ENCODE measurements around the gene TRDMT1. TPM values are rescaled to one million over a fixed set of nuclear protein-coding genes. Genes with fewer than 3 reads are reported as not detected.

TRDMT1 gene
- polyA plus RNA-seq, 3 donors, result 8.3 to 10.2 (median 9.4) TPM

- no peak for DNase-seq (ENCODE audit: low read depth in 3 of 3, low spot score in 2 of 3)
These were observed 23.5 kb downstream of the TRDMT1 start for GRCh38 chr10:17178006-17178405.

DNA sequence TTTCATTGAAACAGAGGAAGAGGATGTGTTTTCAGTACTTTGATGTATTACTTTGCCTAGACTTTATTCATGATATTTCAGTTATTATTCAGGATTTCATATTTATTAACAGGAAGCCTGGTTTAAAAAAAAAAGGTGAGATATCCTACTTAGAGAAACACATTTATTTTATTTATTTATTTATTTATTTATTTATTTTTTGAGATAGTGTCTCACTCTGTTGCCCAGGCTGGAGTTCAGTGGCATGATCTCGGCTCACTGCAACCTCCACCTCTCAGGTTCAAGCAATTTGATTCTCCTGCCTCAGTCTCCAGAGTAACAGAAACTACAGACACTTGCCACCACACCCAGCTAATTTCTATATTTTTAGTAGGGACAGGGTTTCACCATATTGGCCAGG, 24.5 kb downstream of the TRDMT1 start:
- DNase-seq (ENCODE audit: low read depth in 3 of 3, low spot score in 2 of 3), result no peak

DNA sequence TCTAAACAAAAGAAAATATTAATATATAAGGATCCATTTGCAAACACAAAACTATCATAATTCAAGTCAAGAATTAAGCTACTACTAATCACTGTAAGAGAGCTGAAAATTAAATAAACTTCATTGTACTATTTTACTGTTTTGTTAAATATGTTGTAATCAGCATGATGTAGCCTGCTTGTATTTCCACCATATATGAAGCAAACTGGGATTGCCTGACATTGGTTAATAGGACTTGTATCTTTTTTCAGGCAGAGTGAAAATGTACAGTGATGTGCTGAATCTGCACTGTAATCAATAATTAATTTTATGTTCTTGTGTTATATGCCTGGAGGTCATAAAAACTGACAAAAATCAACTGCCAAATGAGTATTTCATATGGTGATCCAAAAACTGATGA, 25.4 kb downstream of the TRDMT1 start:
- DNase-seq (ENCODE audit: low read depth in 3 of 3, low spot score in 2 of 3), result no peak

DNA sequence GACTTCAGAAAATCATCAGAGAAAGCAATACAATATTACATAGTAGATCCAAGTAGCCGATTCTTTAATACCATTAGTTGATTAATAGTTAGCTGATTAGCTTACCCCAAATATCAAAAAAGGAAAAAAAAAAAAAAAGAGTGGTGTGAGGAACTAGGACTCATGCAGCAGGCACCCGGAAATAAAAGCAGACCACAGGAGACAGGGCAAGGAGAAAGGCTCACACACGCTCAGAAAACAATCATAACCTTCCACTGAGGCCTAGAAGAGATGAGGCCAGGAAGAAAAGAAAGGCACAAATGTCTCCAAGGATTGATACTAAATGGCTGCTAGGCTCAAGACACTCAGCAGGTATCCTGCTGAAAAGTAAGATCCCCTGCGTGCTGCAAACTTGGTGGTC, 25.9 kb downstream of the TRDMT1 start:
- DNase-seq (ENCODE audit: low read depth in 3 of 3, low spot score in 2 of 3), result no peak

DNA sequence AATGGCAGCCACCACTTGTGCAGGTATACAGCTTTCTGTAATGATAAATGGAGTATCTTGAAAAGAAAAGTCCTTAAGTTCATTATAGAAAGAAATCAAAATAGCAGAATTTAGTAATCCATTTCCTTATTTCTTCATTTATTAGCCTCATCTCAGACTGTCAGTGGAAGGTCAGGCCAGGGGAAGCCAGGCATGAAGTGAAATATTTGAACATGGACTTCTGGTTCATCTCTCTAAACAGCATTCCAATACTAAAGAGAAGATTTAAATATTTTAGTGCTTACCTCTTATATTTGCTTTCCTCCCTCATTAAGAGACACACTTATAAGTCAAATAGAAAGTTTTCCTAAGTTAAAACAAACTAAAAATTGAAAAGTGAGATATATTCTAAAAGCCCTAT, 26.8 kb downstream of the TRDMT1 start:
- DNase-seq (ENCODE audit: low read depth in 3 of 3, low spot score in 2 of 3), result no peak

- no peak for DNase-seq (ENCODE audit: low read depth in 3 of 3, low spot score in 2 of 3)
These were observed 30.3 kb downstream of the TRDMT1 start for GRCh38 chr10:17171141-17171641.

DNA sequence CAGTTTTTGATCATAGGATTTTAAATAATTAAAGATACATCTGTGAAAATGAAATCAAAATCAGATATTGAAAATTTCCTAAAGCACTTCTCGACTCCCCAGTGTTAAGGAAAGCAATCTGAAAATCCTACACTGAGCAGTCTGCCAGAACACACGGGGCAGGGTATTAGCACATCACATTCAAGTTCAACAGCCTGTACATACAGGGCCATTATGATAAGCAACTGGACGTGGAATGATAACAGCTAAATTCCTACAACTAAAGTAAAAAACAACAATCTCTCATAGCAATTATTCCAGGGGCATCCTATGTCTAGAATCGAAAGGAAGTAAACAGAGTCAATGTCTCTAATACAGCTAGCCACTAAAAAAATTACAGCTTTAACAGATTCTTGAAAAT, 31.7 kb downstream of the TRDMT1 start:
- DNase-seq (ENCODE audit: low read depth in 3 of 3, low spot score in 2 of 3), result no peak

DNA sequence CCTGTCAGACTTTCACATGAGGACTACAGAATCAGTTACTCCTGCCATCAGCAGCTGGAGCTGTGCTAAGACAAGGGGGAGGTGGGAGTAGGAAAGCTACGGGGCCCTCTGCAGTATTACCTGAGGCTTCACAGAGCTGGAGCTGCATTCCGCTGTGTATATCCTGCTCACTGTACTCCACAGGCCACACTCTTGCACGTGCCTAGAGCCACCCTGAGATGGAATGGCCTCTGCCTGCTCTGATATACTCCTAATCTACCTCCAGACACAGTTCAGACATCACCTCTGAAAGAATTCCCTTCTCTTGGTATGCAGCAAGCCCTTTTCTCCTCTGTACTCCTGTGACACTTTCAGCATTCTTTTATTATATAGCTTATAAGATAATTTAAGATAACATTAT, 34.8 kb downstream of the TRDMT1 start:
- no peak for DNase-seq (ENCODE audit: low read depth in 3 of 3, low spot score in 2 of 3)

GRCh38 chr10:17162828-17163227, 38.6 kb downstream of the TRDMT1 start:
- DNase-seq (ENCODE audit: low read depth in 3 of 3, low spot score in 2 of 3), result no peak

- no peak for DNase-seq (ENCODE audit: low read depth in 3 of 3, low spot score in 2 of 3)
These were observed 39.7 kb downstream of the TRDMT1 start for GRCh38 chr10:17161775-17162174.

DNA sequence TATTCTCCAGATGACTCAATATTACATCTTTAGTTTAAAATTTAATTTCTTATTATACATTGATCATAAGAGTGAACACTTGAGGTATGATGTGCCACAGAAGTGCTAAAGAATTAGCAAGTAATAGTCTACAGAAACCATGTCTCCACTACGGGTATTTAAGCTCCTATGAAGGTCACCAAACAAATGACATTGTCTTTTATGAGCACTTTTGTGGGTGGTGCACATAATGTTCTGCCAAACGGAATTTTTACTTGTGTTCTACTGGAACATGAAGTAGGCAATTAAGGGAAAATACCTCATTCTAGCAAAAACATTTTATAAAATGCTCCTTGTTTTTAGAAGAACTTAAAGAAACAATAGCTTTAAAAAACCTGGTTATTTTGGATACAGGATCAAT, 44.4 kb downstream of the TRDMT1 start:
- DNase-seq (ENCODE audit: low read depth in 3 of 3, low spot score in 2 of 3), result no peak

DNA sequence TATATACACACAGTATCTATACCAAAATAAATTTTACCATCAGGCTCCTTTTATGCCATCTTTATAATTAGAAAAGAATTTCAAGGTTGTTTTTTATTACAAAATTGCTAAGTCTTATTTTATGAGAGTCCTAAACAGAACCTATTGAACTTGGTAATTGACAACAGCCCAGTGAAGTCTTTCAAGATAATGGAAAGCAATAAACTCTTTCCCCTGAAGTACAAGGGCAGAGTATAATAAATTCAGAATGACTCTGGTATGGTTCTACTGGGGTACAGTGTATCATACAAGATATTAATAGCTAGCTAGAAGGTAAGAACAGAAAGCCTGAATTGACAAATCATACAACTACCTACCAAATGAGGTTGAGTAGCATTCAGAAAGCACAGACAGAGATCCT, 45.6 kb downstream of the TRDMT1 start:
- no peak for DNase-seq (ENCODE audit: low read depth in 3 of 3, low spot score in 2 of 3)

DNA sequence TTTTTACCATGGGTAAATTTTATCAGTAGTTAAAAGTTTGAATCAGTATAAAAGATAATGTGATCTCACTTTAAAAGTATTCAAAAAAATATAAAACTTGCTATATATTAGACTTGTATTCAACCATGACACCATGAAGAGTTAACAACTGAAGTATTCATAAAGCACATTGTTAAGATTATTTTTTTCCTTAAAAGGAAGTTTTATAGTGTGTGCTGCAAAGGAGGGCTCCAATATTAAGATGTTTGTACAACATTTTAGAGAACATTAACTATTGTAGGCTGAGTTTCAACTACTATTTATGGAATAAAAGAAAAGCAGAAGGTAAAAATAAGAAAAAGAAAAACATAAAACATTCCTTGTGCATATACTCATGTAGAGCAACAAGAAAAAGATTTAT, 47.4 kb downstream of the TRDMT1 start:
- DNase-seq (ENCODE audit: low read depth in 3 of 3, low spot score in 2 of 3), result no peak

GRCh38 chr10:17153321-17153720, 48.2 kb downstream of the TRDMT1 start:
- no peak for DNase-seq (ENCODE audit: low read depth in 3 of 3, low spot score in 2 of 3)

DNA sequence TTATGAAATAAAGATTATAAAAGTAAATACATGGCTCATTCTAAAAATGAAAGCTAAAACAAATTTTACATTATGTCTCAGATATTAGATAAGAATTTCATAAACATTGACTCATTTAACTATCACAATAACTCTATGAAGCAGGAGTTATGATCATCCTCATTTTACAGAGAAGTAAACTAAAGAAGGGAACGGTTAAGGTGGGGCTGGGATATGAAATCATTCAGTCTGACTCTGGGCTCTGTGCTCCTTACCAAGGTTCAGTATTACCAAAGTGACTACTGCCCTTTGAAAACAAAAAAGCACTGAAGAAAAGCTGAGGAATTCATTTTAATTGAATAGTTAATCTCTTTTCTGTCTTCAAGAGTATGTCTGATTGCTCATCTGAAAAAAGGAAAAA, 49.8 kb downstream of the TRDMT1 start:
- no peak for DNase-seq (ENCODE audit: low read depth in 3 of 3, low spot score in 2 of 3)

DNA sequence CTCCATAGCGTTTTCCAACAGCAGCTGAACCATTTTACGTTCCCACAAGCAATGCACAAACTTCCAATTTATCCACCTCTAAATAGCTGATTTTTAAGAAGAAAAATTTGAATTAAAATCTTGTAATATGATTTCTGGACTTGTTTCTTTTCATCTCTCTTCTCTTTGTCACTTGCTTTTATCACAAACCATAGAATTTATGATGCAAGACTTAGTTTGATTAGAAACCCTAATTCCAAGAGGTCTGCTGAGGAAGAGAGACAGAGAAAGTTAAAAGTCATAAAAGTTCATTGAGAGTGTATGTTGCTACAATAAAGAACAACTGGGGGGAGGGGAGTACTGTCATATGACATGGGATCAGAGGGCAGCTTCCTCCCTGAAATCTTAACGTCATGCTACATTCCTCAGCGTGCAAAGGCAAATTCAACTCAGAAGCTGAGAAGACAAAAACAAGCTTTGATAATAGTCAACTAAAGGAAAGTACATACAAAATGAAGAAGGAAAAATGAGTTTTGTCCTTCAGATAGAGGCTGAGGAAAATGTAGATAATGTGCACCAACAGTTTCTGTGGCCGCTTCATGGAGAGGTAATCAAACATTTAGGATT, 53.5 kb downstream of the TRDMT1 start:
- peak; percentile 63 to 70 (median 65) for DNase-seq (ENCODE audit: low read depth in 3 of 3, low spot score in 2 of 3)

GRCh38 chr10:17146892-17147291, 54.6 kb downstream of the TRDMT1 start:
- DNase-seq (ENCODE audit: low read depth in 3 of 3, low spot score in 2 of 3), result no peak

DNA sequence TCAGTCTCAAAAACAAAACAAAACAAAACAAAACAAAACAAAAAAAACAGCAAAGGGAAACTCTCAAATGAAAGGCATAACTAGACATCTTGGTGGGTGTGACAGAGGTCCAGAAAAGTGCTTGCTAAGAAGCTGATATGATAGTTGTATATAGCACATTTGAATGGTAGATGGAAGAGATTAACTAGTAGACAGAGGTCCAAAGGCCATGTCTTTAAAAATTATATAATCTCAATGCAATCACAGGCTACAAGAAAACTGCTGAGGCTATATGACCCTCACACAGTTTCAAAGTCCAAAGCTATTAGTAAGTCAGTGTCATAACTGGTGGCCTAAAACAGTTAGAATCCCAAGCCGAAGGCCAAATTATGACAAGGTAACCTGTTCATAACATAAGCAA, 56.2 kb downstream of the TRDMT1 start:
- DNase-seq (ENCODE audit: low read depth in 3 of 3, low spot score in 2 of 3), result no peak

DNA sequence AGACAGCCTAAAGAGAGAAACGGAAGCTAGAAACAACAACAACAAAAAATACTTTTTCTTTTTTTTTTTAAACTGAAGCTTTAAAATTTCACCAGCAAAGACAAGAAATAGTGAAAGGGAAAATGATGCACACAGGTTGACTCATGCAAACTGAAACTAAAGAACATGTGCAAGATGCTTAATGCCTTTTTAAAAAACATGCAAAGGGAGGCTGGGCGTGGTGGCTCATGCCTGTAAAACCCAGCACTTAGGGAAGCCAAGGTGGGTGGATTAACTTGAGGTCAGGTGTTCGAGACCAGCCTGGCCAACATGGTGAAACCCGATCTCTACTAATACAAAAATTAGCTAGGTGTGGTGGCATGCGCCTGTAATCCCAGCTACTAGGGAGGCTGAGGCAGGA, 56.7 kb downstream of the TRDMT1 start:
- DNase-seq (ENCODE audit: low read depth in 3 of 3, low spot score in 2 of 3), result no peak

DNA sequence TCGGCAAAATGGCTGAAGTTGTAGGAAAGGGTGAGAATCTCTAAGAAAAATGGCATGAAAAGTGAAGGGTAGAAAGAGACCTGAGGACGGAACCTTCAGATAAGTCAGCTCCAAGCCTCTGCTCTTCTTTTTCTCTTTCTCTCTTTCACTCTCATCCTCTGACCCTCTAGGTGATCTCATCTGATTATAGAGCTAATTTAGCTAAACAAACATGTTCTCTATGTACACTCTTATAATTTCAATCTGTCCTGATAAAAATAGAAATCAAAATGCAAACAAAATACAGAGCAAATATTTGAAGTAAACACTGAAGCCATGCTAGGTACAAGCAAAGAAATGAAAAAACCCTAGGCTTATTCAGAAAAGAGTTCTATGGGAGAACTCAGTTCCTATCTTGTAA, 57.4 kb downstream of the TRDMT1 start:
- no peak for DNase-seq (ENCODE audit: low read depth in 3 of 3, low spot score in 2 of 3)

- no peak for DNase-seq (ENCODE audit: low read depth in 3 of 3, low spot score in 2 of 3)
These were observed 58.3 kb downstream of the TRDMT1 start for GRCh38 chr10:17143055-17143690.

- no peak for DNase-seq (ENCODE audit: low read depth in 3 of 3, low spot score in 2 of 3)
These were observed 59.8 kb downstream of the TRDMT1 start for GRCh38 chr10:17141504-17142229.

Data from right renal cortex interstitium (tissue), 3 donors.